ENCODE data around the gene SLC41A2. TPM values are rescaled to one million over a fixed set of nuclear protein-coding genes. Genes with fewer than 3 reads are reported as not detected.

SLC41A2 gene
- total RNA-seq, 1 donor from 2014 or later: 35.6 TPM

DNA sequence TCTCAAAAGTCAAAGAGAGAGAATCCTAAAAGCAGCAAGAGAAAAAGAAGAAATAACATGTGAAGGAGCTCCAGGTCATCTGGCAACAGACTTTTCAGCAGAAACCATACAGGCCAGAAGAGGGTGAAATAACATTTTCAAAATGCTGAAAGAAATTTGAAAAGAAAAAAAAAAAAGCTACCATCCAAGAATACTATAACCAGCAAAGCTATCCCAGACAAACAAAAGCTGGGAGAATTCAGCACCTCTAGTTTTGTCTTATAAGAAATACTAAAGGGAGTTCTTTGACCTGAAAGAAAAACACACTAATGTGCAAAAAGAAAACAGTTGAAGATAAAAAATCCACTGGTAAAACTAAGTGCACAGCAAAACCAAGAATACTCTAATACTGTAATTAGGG is 36.8 kb downstream of the SLC41A2 start:
- no peaks in the 10 kb centered on the region for H3K27me3 Mint-ChIP-seq (ENCODE audit: low read depth, unreplicated experiment)
- Histone ChIP-seq H3K4me3 (ENCODE audit: insufficient read depth, low read depth, low read length) (no peak overlapping the region), H3K4me1 (ENCODE audit: insufficient read depth, low read length) (no peaks in the 10 kb centered on the region), H3K79me2 (ENCODE audit: insufficient read depth, low read length) (no peaks in the 10 kb centered on the region), H3K9me3 (ENCODE audit: insufficient read depth, low read depth, low read length) (no peaks in the 10 kb centered on the region), H3K4me2 (ENCODE audit: low read length) (no peak overlapping the region), H3K36me3 (ENCODE audit: insufficient read depth, low read length) (no peaks in the 10 kb centered on the region), H3K27ac (ENCODE audit: low read depth, low read length) (no peak overlapping the region), H3K9ac (ENCODE audit: low read length) (no peak overlapping the region), H2AFZ (ENCODE audit: low read depth, low read length) (no peak overlapping the region), H4K20me1 (ENCODE audit: insufficient read depth, low read length) (no peaks in the 10 kb centered on the region), H3K27me3 (ENCODE audit: insufficient read depth, low read length) (no peaks in the 10 kb centered on the region)
- DNase-seq (ENCODE audit: low read depth) (no peak), FAIRE-seq (no peak)
- no peak for TF ChIP-seq EZH2 (IDR thresholded peaks at IDR 0.05; ENCODE audit: insufficient read depth, low read length)
- TF ChIP-seq, protein P1, sequence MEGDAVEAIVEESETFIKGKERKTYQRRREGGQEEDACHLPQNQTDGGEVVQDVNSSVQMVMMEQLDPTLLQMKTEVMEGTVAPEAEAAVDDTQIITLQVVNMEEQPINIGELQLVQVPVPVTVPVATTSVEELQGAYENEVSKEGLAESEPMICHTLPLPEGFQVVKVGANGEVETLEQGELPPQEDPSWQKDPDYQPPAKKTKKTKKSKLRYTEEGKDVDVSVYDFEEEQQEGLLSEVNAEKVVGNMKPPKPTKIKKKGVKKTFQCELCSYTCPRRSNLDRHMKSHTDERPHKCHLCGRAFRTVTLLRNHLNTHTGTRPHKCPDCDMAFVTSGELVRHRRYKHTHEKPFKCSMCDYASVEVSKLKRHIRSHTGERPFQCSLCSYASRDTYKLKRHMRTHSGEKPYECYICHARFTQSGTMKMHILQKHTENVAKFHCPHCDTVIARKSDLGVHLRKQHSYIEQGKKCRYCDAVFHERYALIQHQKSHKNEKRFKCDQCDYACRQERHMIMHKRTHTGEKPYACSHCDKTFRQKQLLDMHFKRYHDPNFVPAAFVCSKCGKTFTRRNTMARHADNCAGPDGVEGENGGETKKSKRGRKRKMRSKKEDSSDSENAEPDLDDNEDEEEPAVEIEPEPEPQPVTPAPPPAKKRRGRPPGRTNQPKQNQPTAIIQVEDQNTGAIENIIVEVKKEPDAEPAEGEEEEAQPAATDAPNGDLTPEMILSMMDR (IDR thresholded peaks at IDR 0.05; ENCODE audit: insufficient read depth, low read depth, low read length): no peak
- H3K4me3 Mint-ChIP-seq (ENCODE audit: unreplicated experiment): no peak overlapping the region
- H3K27ac Mint-ChIP-seq (ENCODE audit: unreplicated experiment): no peak overlapping the region
- peaks cover 12% of the 10 kb centered on the region for H3K36me3 Mint-ChIP-seq (ENCODE audit: low read depth, unreplicated experiment)
- H3K4me1 Mint-ChIP-seq (ENCODE audit: low read depth, unreplicated experiment): no peaks in the 10 kb centered on the region
- H3K9me3 Mint-ChIP-seq (ENCODE audit: unreplicated experiment): peaks cover 8% of the 10 kb centered on the region

DNA sequence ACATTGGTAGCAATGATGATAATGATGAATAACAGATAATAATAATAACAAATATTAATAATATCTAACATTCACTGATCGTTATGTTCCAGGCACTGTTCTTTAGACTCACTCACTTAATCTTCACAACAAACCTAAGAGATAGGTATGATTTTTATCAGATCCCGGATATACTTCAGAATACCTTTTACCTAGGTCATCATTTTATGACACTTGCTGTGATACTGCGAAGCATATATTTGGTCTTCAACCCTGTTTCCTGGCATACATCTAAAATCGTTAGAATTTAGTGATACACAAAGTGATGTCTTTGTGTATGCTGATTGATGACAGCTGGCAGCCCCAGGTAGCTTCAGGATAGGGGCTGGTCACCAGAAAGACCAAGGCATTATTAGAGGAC is 46.1 kb downstream of the SLC41A2 start:
- Histone ChIP-seq H3K27me3 (ENCODE audit: insufficient read depth, low read length) (no peaks in the 10 kb centered on the region), H3K9ac (ENCODE audit: low read length) (no peak overlapping the region), H3K27ac (ENCODE audit: low read depth, low read length) (no peak overlapping the region), H3K36me3 (ENCODE audit: insufficient read depth, low read length) (no peaks in the 10 kb centered on the region), H3K9me3 (ENCODE audit: insufficient read depth, low read depth, low read length) (no peaks in the 10 kb centered on the region), H3K4me1 (ENCODE audit: insufficient read depth, low read length) (no peaks in the 10 kb centered on the region), H2AFZ (ENCODE audit: low read depth, low read length) (no peak overlapping the region), H3K4me2 (ENCODE audit: low read length) (no peak overlapping the region), H3K4me3 (ENCODE audit: insufficient read depth, low read depth, low read length) (no peak overlapping the region), H3K79me2 (ENCODE audit: insufficient read depth, low read length) (no peaks in the 10 kb centered on the region), H4K20me1 (ENCODE audit: insufficient read depth, low read length) (no peaks in the 10 kb centered on the region)
- Mint-ChIP-seq H3K36me3 (ENCODE audit: low read depth, unreplicated experiment) (peaks cover 5% of the 10 kb centered on the region), H3K4me1 (ENCODE audit: low read depth, unreplicated experiment) (peaks cover 10% of the 10 kb centered on the region), H3K4me3 (ENCODE audit: unreplicated experiment) (no peak overlapping the region), H3K9me3 (ENCODE audit: unreplicated experiment) (no peaks in the 10 kb centered on the region), H3K27ac (ENCODE audit: unreplicated experiment) (no peak overlapping the region), H3K27me3 (ENCODE audit: low read depth, unreplicated experiment) (no peaks in the 10 kb centered on the region)
- TF ChIP-seq, protein P1 (IDR thresholded peaks at IDR 0.05; ENCODE audit: insufficient read depth, low read depth, low read length): no peak
- no peak for TF ChIP-seq EZH2 (IDR thresholded peaks at IDR 0.05; ENCODE audit: insufficient read depth, low read length)
- no peak for FAIRE-seq
- DNase-seq (ENCODE audit: low read depth): no peak

DNA sequence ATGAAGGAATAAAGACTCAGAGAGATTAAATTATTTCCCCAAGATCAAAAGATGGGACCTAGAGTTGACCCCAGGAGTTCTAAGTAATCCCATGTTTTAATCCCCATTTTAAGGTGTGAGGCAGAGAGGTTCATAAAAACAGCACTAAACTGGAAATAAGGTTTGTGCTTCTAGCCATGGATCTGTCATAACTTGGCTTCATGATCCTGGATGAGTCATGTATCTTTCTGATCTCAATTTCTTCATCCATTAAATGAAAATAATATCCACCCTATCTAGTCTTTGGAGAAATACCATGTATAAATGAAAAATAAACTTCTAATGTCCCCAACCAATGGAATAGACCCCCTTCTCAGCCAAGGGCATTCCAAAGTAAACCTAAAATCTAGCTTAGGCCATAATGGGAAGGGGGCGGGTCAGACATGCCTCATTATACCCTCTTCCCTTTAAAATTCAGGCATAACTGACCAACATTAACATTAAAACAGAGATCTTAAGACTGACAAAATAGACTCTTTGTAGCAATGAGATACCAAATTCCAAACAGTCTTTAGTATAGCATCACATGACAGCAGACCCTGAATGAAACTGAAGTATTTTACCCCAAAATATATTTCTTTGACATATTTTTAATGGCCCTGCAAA is 47.8 kb downstream of the SLC41A2 start:
- Mint-ChIP-seq H3K9me3 (ENCODE audit: unreplicated experiment) (no peaks in the 10 kb centered on the region), H3K4me1 (ENCODE audit: low read depth, unreplicated experiment) (peaks cover 10% of the 10 kb centered on the region), H3K27ac (ENCODE audit: unreplicated experiment) (no peak overlapping the region), H3K4me3 (ENCODE audit: unreplicated experiment) (no peak overlapping the region), H3K36me3 (ENCODE audit: low read depth, unreplicated experiment) (peaks cover 5% of the 10 kb centered on the region), H3K27me3 (ENCODE audit: low read depth, unreplicated experiment) (no peaks in the 10 kb centered on the region)
- no peak overlapping the region for H3K4me2 ChIP-seq (ENCODE audit: low read length)
- no peaks in the 10 kb centered on the region for H3K9me3 ChIP-seq (ENCODE audit: insufficient read depth, low read depth, low read length)
- no peak overlapping the region for H3K9ac ChIP-seq (ENCODE audit: low read length)
- DNase-seq (ENCODE audit: low read depth): peak; percentile 28
- H3K36me3 ChIP-seq (ENCODE audit: insufficient read depth, low read length): no peaks in the 10 kb centered on the region
- no peaks in the 10 kb centered on the region for H3K4me1 ChIP-seq (ENCODE audit: insufficient read depth, low read length)
- H3K27me3 ChIP-seq (ENCODE audit: insufficient read depth, low read length): no peaks in the 10 kb centered on the region
- TF ChIP-seq, protein P1 (IDR thresholded peaks at IDR 0.05; ENCODE audit: insufficient read depth, low read depth, low read length): no peak
- no peak for TF ChIP-seq EZH2 (IDR thresholded peaks at IDR 0.05; ENCODE audit: insufficient read depth, low read length)
- H4K20me1 ChIP-seq (ENCODE audit: insufficient read depth, low read length): no peaks in the 10 kb centered on the region
- H3K4me3 ChIP-seq (ENCODE audit: insufficient read depth, low read depth, low read length): no peak overlapping the region
- peak; percentile 32 for FAIRE-seq
- no peak overlapping the region for H2AFZ ChIP-seq (ENCODE audit: low read depth, low read length)
- H3K27ac ChIP-seq (ENCODE audit: low read depth, low read length): no peak overlapping the region
- no peaks in the 10 kb centered on the region for H3K79me2 ChIP-seq (ENCODE audit: insufficient read depth, low read length)
